ENCODE results near the gene SCN4B.
A peak's percentile ranks its signal among the peaks of the same experiment; 100 is the strongest.

The SCN4B gene

DNA sequence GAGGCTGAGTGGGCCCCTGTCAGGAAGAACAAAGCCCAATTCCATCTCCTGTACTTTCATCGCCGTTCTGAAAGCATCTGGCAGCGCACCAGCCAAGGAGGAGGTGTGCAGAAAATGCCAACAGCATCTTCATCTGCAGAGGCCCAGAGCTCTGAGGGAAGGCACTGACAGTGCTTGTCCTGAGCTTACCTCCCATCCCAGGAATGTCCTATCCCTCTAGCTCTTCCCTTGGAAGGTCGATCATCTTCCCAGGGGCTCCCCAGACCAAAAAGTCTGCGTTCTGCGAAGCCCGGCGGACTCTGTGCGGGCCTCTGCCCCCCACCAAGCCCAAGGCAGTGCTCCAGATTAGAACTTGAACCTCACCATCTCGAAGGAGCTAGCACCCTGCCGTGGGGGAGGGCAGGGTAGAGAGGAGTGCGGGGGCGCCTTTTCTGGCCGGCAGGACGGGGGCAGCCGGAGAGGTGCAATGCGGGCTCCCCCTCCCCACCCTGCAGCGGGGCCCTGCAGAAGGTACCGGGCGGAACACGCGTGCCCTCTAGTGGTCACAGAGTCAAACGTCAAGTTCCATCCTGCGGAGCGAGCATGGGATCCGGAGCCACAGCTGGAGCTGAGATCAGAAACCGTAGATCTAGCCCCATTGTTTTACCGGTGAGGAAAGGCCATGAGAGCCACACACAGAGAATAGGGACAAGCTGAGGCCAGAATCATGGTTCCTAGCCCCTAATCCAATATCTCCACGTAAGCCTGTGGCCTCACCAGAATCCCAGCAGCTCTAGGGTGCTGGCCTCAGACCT, 18.8 kb upstream of the SCN4B start:
- peak; percentile 89 for TF ChIP-seq CTCF (IDR thresholded peaks at IDR 0.05; ENCODE audit: control insufficient read depth, insufficient read depth, low read depth, low read length, missing control alignments)
- DNase-seq (ENCODE audit: low read depth): no peak
- H3K4me3 ChIP-seq (ENCODE audit: control insufficient read depth, low read depth, low read length): no peak overlapping the region

GRCh38 chr11:118170882-118171268, 18.3 kb upstream of the SCN4B start:
- DNase-seq (ENCODE audit: low read depth): no peak
- TF ChIP-seq CTCF (IDR thresholded peaks at IDR 0.05; ENCODE audit: control insufficient read depth, insufficient read depth, low read depth, low read length, missing control alignments): no peak
- no peak overlapping the region for H3K4me3 ChIP-seq (ENCODE audit: control insufficient read depth, low read depth, low read length)

DNA sequence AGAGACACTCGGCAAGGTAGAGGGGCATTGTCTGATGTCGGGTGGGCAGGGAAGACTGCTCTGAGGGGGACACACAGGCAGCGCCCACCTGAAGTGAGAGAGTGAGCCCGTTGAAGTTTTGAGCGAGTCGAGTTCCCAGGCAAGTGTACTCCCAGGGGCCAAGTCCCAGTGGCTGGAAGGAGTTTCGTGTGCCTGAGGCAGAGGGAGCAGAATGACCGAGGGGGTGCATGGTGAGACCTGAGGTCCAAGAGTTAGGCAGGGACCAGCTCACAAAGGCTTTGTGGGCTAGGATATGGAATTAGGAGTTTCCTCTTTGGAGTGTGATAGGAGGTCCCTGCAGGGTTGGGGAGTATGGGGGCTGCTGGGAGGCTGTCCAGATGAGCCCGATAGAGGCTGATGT, 17.6 kb upstream of the SCN4B start:
- no peak for DNase-seq (ENCODE audit: low read depth)
- TF ChIP-seq CTCF (IDR thresholded peaks at IDR 0.05; ENCODE audit: control insufficient read depth, insufficient read depth, low read depth, low read length, missing control alignments): no peak
- no peak overlapping the region for H3K4me3 ChIP-seq (ENCODE audit: control insufficient read depth, low read depth, low read length)

- TF ChIP-seq CTCF (IDR thresholded peaks at IDR 0.05; ENCODE audit: control insufficient read depth, insufficient read depth, low read depth, low read length, missing control alignments): no peak
- DNase-seq (ENCODE audit: low read depth): no peak
- no peak overlapping the region for H3K4me3 ChIP-seq (ENCODE audit: control insufficient read depth, low read depth, low read length)
Measured at GRCh38 chr11:118169300-118170140, 16.9 kb upstream of the SCN4B start.

DNA sequence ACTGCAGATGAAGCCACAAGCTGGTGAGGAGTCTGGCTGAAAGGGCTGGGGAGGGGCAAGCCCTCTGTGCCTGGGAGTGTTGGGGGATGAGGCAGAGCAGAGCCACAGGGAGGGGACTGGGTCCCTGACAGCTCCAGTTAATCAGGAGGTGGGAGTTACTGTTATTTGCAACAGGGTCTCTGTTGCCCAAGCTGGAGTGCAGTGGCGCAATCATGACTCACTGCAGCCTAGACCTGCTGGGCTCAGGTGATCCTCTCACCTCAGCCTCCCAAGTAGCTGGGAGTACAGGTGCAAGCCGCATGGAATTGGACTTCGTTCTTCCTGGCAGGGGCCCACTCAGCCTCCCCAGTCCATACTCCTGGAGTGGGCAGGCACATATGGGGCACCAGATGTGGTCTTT, 16.1 kb upstream of the SCN4B start:
- H3K4me3 ChIP-seq (ENCODE audit: control insufficient read depth, low read depth, low read length): no peak overlapping the region
- DNase-seq (ENCODE audit: low read depth): no peak
- TF ChIP-seq CTCF (IDR thresholded peaks at IDR 0.05; ENCODE audit: control insufficient read depth, insufficient read depth, low read depth, low read length, missing control alignments): no peak

DNA sequence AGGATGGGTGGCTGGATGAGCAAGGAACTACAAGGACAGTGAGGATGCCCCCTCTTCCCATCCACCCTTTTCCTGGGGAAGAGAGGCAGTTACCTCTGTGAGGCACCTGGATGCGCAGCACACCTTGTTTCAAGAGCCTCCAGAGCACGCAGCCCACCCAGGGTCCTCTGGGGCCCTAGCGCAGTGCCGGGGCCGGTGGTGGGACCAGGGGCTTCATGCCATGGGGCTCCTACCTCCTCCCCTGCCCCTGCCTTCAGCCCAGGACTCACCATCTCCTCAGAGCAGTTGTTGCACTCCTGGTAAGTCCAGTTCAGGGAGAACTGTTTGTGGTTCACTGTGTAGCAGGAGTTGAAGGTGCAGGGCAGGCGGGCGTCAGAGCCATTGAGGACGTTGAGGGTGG, 15.7 kb upstream of the SCN4B start:
- TF ChIP-seq CTCF (IDR thresholded peaks at IDR 0.05; ENCODE audit: control insufficient read depth, insufficient read depth, low read depth, low read length, missing control alignments): no peak
- no peak for DNase-seq (ENCODE audit: low read depth)
- no peak overlapping the region for H3K4me3 ChIP-seq (ENCODE audit: control insufficient read depth, low read depth, low read length)
